ENCODE measurements around the gene MICAL1. TPM values are rescaled to one million over a fixed set of nuclear protein-coding genes. Genes with fewer than 3 reads are reported as not detected.

The MICAL1 gene
- total RNA-seq, 5 donors from 2014 or later (not counting 1 experiment from before 2014, with no cell fraction given), result 81.9 to 108 (median 89.5) TPM

- Histone ChIP-seq H3K4me3 (ENCODE audit: control insufficient read depth in 1 of 2, extremely low read depth in 1 of 2, low read length in 1 of 2) (no peak overlapping the region), H3K9me3 (no peaks in the 10 kb centered on the region), H3K4me1 (ENCODE audit: control insufficient read depth in 1 of 2, extremely low read depth in 1 of 2, insufficient read depth in 2 of 2, low read length in 2 of 2) (peaks cover 24 to 56% of the 10 kb centered on the region in 2 experiments), H3K27ac (ENCODE audit: low read length) (peak overlapping the region; percentile 38), H3K27me3 (replicated peaks in 1 of 2; ENCODE audit: control insufficient read depth in 2 of 2, extremely low read depth in 1 of 2, insufficient read depth in 2 of 2, low read length in 1 of 2) (no peaks in the 10 kb centered on the region), H3K36me3 (ENCODE audit: control insufficient read depth in 2 of 2, extremely low read depth in 1 of 2, insufficient read depth in 1 of 2, low read length in 1 of 2) (peaks cover 0 to 25% of the 10 kb centered on the region in 2 donors)
- H3K27me3 Mint-ChIP-seq, result no peaks in the 10 kb centered on the region
- WGBS (ENCODE audit: insufficient coverage), result 100% methylated on average over 2 of the region's 6 CpGs
- H3K36me3 Mint-ChIP-seq, result peaks cover 15% of the 10 kb centered on the region
- no peak for ATAC-seq (replicated peaks in 1 of 4)
- ChIA-PET POLR2A (no interaction called here), CTCF (interaction anchor here (0.7 to 1.0 kb wide), 2 partner anchors 11 to 13 kb away, joined by 3 read pairs; no protein-coding TSS in a partner anchor)
- DNase-seq, result no peak
- H3K4me3 Mint-ChIP-seq, result peak overlapping the region; percentile 8 to 98 (median 68)
- peaks cover 52 to 71% (median 66%) of the 10 kb centered on the region in 3 donors for H3K4me1 Mint-ChIP-seq
- peak overlapping the region; percentile 71 to 85 for H3K27ac Mint-ChIP-seq
- no peaks in the 10 kb centered on the region for H3K9me3 Mint-ChIP-seq
Measured at GRCh38 chr6:109457562-109457996, 2.0 kb upstream of the MICAL1 start.

DNA sequence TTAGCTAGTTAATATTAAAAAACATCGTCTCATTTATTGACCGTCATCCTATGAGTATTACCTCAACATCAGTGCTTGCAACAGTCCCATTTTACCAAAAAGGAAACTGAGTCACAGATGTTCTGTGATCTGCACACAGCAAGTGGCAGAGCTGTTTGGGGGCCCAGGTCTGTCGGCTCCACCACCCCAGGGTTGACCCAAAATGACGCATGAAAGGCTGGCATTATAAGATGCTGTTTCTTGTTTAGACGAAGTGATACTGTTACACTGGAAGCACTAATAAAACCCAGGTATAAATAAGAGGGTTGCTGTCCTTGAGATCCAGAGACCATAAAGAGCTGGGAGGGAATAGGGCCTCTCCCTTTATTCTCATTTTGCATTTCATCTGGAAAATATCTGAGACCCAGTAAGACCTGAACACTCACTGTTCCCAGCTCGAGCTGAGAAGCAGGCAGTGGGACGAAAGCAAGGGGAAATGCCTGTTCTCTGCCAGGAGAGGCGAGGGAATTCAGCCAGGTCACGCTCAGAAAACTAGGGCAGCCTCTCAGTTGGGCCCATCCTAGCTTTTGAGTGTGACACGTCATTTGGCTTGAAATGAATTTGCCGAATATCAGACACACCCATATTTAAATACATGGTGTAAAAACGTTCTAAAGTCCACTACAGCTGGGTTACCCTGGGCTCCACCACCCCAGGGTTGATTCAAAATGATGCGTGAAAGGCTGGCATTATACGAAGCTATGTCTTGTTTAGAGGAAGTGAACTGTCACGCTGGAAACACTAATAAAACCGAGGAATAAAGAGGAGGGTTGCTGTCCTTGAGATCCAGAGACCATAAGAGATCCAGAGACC is 1.4 kb upstream of the MICAL1 start:
- H3K27ac ChIP-seq (ENCODE audit: low read length), result peak overlapping the region; percentile 38
- H3K9me3 ChIP-seq, result no peaks in the 10 kb centered on the region
- peak overlapping the region; percentile 63 to 98 (median 68) for H3K4me3 Mint-ChIP-seq
- POLR2A ChIA-PET, result interaction anchor here in 1 of 2 donors (0.9 to 1.3 kb wide), 3 partner anchors 24 to 75 kb away, joined by 3 to 4 read pairs (median 3); partner anchors contain the start of gene CD164
- no peaks in the 10 kb centered on the region for H3K9me3 Mint-ChIP-seq
- no peaks in the 10 kb centered on the region for H3K27me3 Mint-ChIP-seq
- peaks cover 12% of the 10 kb centered on the region for H3K36me3 Mint-ChIP-seq
- DNase-seq, result no peak
- no peak for ATAC-seq (replicated peaks in 1 of 4)
- WGBS (ENCODE audit: insufficient coverage), result 75% methylated on average over 10 of the region's 16 CpGs
- H3K36me3 ChIP-seq (ENCODE audit: control insufficient read depth in 2 of 2, extremely low read depth in 1 of 2, insufficient read depth in 1 of 2, low read length in 1 of 2), result peaks cover 0 to 24% of the 10 kb centered on the region in 2 donors
- CTCF ChIA-PET, result interaction anchor here (0.5 to 1.7 kb wide), 4 partner anchors 13 to 564 kb away, joined by 3 to 4 read pairs (median 4); no protein-coding TSS in a partner anchor
- peaks cover 56 to 72% (median 64%) of the 10 kb centered on the region in 3 donors for H3K4me1 Mint-ChIP-seq
- no peak overlapping the region for H3K4me3 ChIP-seq (ENCODE audit: control insufficient read depth in 1 of 2, extremely low read depth in 1 of 2, low read length in 1 of 2)
- H3K27me3 ChIP-seq (replicated peaks in 1 of 2; ENCODE audit: control insufficient read depth in 2 of 2, extremely low read depth in 1 of 2, insufficient read depth in 2 of 2, low read length in 1 of 2), result no peaks in the 10 kb centered on the region
- peak overlapping the region; percentile 71 to 85 for H3K27ac Mint-ChIP-seq
- H3K4me1 ChIP-seq (ENCODE audit: control insufficient read depth in 1 of 2, extremely low read depth in 1 of 2, insufficient read depth in 2 of 2, low read length in 2 of 2), result peaks cover 24 to 62% of the 10 kb centered on the region in 2 experiments

- Histone ChIP-seq H3K4me3 (ENCODE audit: control insufficient read depth in 1 of 2, extremely low read depth in 1 of 2, low read length in 1 of 2) (peak overlapping the region; percentile 47 to 97), H3K4me1 (ENCODE audit: control insufficient read depth in 1 of 2, extremely low read depth in 1 of 2, insufficient read depth in 2 of 2, low read length in 2 of 2) (peaks cover 24 to 66% of the 10 kb centered on the region in 2 experiments), H3K27me3 (replicated peaks in 1 of 2; ENCODE audit: control insufficient read depth in 2 of 2, extremely low read depth in 1 of 2, insufficient read depth in 2 of 2, low read length in 1 of 2) (no peaks in the 10 kb centered on the region), H3K9me3 (no peaks in the 10 kb centered on the region), H3K27ac (ENCODE audit: low read length) (peak overlapping the region; percentile 62), H3K36me3 (ENCODE audit: control insufficient read depth in 2 of 2, extremely low read depth in 1 of 2, insufficient read depth in 1 of 2, low read length in 1 of 2) (peaks cover 0 to 25% of the 10 kb centered on the region in 2 donors)
- Mint-ChIP-seq H3K4me1 (peaks cover 56 to 73% (median 62%) of the 10 kb centered on the region in 3 donors), H3K36me3 (peaks cover 12% of the 10 kb centered on the region), H3K9me3 (no peaks in the 10 kb centered on the region), H3K27ac (peak overlapping the region; percentile 27 to 71), H3K4me3 (peak overlapping the region; percentile 95 to 98 (median 97)), H3K27me3 (no peaks in the 10 kb centered on the region)
- 40% methylated on average over 38 of the region's 38 CpGs for WGBS (ENCODE audit: insufficient coverage)
- CTCF ChIA-PET, result interaction anchor here (0.5 to 1.7 kb wide), 6 partner anchors 12 to 563 kb away, joined by 3 to 5 read pairs (median 4); no protein-coding TSS in a partner anchor
- POLR2A ChIA-PET, result interaction anchor here in 1 of 2 donors (0.7 to 1.3 kb wide), 4 partner anchors 23 to 74 kb away, joined by 3 to 4 read pairs (median 3); partner anchors contain the start of gene CD164
- DNase-seq (no peak), ATAC-seq (replicated peaks in 1 of 4) (no peak)
Measured at GRCh38 chr6:109456111-109456583, 575 bp upstream of the MICAL1 start.

DNA sequence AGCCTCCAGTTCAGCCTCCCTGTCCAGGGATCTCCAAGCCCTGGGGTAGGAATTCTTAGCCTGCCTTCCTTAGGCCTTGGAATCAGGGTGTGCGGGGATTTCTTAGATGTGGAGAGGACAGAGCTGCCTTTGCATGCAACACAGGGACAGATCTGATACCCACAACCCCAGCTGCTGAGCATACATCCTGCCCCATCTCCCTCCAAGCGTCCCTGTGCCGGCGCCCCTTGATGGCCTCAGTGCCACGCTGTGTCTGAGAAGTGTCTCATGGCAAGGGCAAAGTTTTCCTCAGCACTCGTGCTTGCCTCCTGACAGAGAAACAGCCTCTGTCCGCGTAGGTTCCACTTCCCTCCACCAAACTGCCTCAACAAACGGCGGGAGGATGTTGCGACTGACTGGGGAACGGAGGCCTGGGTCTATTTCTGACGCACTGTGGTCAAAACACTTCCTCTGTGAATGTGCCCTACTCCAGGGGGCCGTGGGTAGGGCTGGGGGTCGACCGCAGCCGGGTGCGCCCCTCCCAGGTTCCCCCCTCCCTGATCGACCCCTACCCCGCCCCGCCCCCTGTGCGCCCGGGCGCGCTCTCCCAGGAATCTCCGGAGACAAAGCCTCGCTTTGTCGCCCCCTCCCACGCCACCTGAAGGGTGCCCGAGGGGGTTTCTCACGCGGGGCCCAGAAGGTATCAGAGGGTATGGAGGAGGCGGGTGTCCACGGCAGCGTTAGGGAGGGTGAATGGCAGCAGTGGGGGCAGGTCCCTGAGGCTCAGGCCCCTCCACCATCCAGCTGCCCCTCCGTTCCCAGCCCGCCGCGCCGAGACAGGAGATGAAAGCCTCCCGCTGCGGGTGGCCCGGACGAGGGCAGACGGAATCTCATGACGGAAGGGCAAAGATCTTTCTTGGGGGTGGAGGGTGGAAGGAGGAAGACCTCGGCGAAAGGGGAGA is 806 bp downstream of the MICAL1 start:
- ATAC-seq (replicated peaks in 1 of 4) (peak; percentile 33 to 71 (median 53)), DNase-seq (peak; percentile 51 to 90 (median 80))
- H3K27me3 ChIP-seq (replicated peaks in 1 of 2; ENCODE audit: control insufficient read depth in 2 of 2, extremely low read depth in 1 of 2, insufficient read depth in 2 of 2, low read length in 1 of 2), result no peaks in the 10 kb centered on the region
- H3K27ac Mint-ChIP-seq, result peak overlapping the region; percentile 94 to 98
- H3K9me3 Mint-ChIP-seq, result no peaks in the 10 kb centered on the region
- ChIA-PET POLR2A (interaction anchor here (0.6 to 1.9 kb wide), 4 partner anchors 8 to 1008 kb away, joined by 3 to 7 read pairs (median 6); partner anchors contain the start of genes PPIL6 (in 1 of the 2) and SMPD2 (in 1 of the 2)), CTCF (interaction anchor here (0.5 to 1.4 kb wide), 9 partner anchors 12 to 843 kb away, joined by 3 to 6 read pairs (median 3); partner anchors contain the start of gene SMPD2 (in 1 of the 2))
- H3K4me3 ChIP-seq (ENCODE audit: control insufficient read depth in 1 of 2, extremely low read depth in 1 of 2, low read length in 1 of 2), result peak overlapping the region; percentile 80 to 97
- WGBS (ENCODE audit: insufficient coverage), result under 1% methylated on average over 21 of the region's 48 CpGs
- H3K27ac ChIP-seq (ENCODE audit: low read length), result peak overlapping the region; percentile 98
- no peaks in the 10 kb centered on the region for H3K9me3 ChIP-seq
- no peaks in the 10 kb centered on the region for H3K27me3 Mint-ChIP-seq
- peaks cover 28 to 79% of the 10 kb centered on the region in 2 experiments for H3K4me1 ChIP-seq (ENCODE audit: control insufficient read depth in 1 of 2, extremely low read depth in 1 of 2, insufficient read depth in 2 of 2, low read length in 2 of 2)
- peaks cover 12% of the 10 kb centered on the region for H3K36me3 Mint-ChIP-seq
- peak overlapping the region; percentile 95 to 98 (median 97) for H3K4me3 Mint-ChIP-seq
- H3K4me1 Mint-ChIP-seq, result peaks cover 69 to 77% (median 69%) of the 10 kb centered on the region in 3 donors
- H3K36me3 ChIP-seq (ENCODE audit: control insufficient read depth in 2 of 2, extremely low read depth in 1 of 2, insufficient read depth in 1 of 2, low read length in 1 of 2), result peaks cover 0 to 26% of the 10 kb centered on the region in 2 donors

- no peaks in the 10 kb centered on the region for H3K27me3 Mint-ChIP-seq
- Histone ChIP-seq H3K9me3 (no peaks in the 10 kb centered on the region), H3K4me3 (ENCODE audit: control insufficient read depth in 1 of 2, extremely low read depth in 1 of 2, low read length in 1 of 2) (peak overlapping the region; percentile 80 to 97), H3K4me1 (ENCODE audit: control insufficient read depth in 1 of 2, extremely low read depth in 1 of 2, insufficient read depth in 2 of 2, low read length in 2 of 2) (peaks cover 24 to 83% of the 10 kb centered on the region in 2 experiments), H3K36me3 (ENCODE audit: control insufficient read depth in 2 of 2, extremely low read depth in 1 of 2, insufficient read depth in 1 of 2, low read length in 1 of 2) (peaks cover 0 to 26% of the 10 kb centered on the region in 2 donors), H3K27ac (ENCODE audit: low read length) (peak overlapping the region; percentile 98), H3K27me3 (replicated peaks in 1 of 2; ENCODE audit: control insufficient read depth in 2 of 2, extremely low read depth in 1 of 2, insufficient read depth in 2 of 2, low read length in 1 of 2) (no peaks in the 10 kb centered on the region)
- WGBS (ENCODE audit: insufficient coverage), result 86% methylated on average over 21 of the region's 27 CpGs
- CTCF ChIA-PET, result interaction anchor here (0.5 to 1.4 kb wide), 5 partner anchors 13 to 588 kb away, joined by 3 to 4 read pairs (median 3); partner anchors contain the start of gene SMPD2 (in 1 of the 2)
- DNase-seq (no peak), ATAC-seq (replicated peaks in 1 of 4) (no peak)
- POLR2A ChIA-PET, result interaction anchor here (0.7 to 1.9 kb wide), 5 partner anchors 9 to 15 kb away, joined by 3 to 6 read pairs (median 3); partner anchors contain the start of genes PPIL6 (in 1 of the 2) and SMPD2 (in 1 of the 2)
- H3K4me1 Mint-ChIP-seq, result peaks cover 65 to 76% (median 66%) of the 10 kb centered on the region in 3 donors
- peaks cover 12% of the 10 kb centered on the region for H3K36me3 Mint-ChIP-seq
- H3K4me3 Mint-ChIP-seq, result peak overlapping the region; percentile 95 to 98 (median 97)
- peak overlapping the region; percentile 94 to 95 for H3K27ac Mint-ChIP-seq
- no peaks in the 10 kb centered on the region for H3K9me3 Mint-ChIP-seq
Measured at GRCh38 chr6:109453594-109454495, 1.7 kb downstream of the MICAL1 start.

Measured in T-cell (primary cell).